Measurements from ENCODE around the gene ZC3H12D. TPM values are rescaled to one million over a fixed set of nuclear protein-coding genes. Genes with fewer than 3 reads are reported as not detected.

The ZC3H12D gene
- total RNA-seq, 4 donors from 2014 or later = 1.6 to 7.2 (median 3.1) TPM

Small RNA genes lying within 50 kb of the gene (small RNA-seq; reads per million reads assigned to genes)
- gene RNU7-3P = 0.28 reads per million

Other genes starting within 250 kb of the ZC3H12D start
- gene TAB2, start 167.3 kb downstream of the ZC3H12D start, total RNA-seq = 100 to 1,000 TPM in 1 of 4 donors, 10 to 100 TPM in 3; 57.5 to 101 (median 74.7) TPM
- gene SUMO4, start 84.8 kb downstream of the ZC3H12D start, total RNA-seq = 1 to 10 TPM; 4.9 to 6.9 (median 6.7) TPM
- 10 to 100 TPM; 25.8 to 41.0 (median 31.5) TPM for gene PPIL4, start 61.0 kb upstream of the ZC3H12D start, total RNA-seq
- gene GINM1, start 81.4 kb upstream of the ZC3H12D start, total RNA-seq = 10 to 100 TPM; 36.6 to 64.5 (median 57.0) TPM
- 10 to 100 TPM; 13.5 to 22.5 (median 17.5) TPM for gene KATNA1, start 163.7 kb upstream of the ZC3H12D start, total RNA-seq
- 10 to 100 TPM; 21.0 to 25.8 (median 24.3) TPM for gene LATS1, start 233.1 kb upstream of the ZC3H12D start, total RNA-seq